CD4-positive, alpha-beta T cell treated with Interleukin-4 for 4 hours (primary cell): Measurements from ENCODE around the gene SAMMSON.

Experiments used
- DNase-seq: peaks from one replicate; pipeline ENCODE4 v3.0.0-alpha.2; 2020

The SAMMSON gene

DNA sequence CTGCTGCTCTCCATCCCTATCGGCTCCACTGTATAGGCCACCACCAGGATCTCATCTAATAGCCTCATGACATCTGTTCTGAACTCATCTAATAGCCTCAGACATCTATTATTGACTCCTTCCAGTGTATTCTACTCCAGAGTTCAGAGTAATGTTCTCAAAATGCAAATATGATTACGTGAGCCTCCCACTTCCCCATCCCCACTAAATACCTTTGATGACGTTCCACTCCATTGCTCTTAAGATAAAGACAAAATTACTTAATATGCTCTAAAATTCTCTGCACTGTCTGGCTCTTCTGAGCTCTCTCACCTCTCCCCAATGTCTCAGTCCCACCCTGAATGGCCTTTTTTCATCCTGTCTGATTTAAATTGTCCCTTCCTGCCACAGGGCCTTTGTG is 94.7 kb downstream of the SAMMSON start:
- DNase-seq, result no peak

DNA sequence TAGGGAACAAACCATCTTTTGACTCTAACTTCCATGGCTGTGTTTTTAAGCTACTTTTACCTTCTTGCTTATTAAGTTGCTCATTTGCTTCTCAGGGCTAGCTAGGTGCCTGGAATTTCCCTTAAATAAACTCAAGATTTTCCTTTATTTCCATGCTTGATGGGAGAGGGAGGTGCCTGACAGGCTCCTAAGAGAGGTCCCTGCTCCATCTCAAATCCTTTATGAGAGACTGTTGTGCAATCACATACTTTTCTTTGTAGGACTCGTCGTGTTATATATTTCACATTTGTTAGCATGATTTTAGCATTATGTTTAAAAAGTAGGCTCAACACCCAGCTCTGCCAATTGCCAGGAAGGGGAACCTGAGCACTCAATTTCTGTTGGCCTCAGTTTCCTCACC is 95.7 kb downstream of the SAMMSON start:
- no peak for DNase-seq

DNA sequence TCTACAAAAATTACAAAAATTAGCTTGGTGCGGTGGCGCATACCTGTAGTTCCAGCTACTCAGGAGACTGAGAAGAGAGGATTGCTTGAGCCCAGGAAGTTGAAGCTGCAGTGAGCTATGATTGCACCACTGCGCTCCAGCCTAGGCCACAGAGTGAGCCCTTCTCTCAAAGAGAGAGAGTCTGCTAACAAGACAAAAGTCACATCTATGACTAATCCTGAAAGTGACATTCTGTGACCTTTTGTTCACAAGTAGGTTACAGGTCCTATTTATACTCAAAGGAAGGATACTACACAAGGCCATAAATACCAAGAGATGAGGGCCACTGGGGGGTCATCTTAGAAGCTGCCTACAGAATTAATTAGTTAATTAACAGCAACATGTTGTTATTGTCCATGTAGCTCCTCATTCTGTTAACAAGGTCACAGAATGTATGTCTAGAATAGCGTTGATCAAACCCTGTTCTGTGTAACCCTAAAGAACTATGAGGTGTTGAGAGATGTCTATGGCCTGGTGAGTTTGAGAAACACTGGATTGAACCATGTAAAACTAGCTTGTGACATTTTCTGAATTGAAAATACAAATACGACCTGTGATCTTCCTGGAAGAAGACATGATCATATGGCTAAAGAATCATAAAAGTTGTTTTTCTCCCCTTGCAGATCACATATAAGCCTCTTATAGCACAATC is 97.0 kb downstream of the SAMMSON start:
- DNase-seq, result no peak

DNA sequence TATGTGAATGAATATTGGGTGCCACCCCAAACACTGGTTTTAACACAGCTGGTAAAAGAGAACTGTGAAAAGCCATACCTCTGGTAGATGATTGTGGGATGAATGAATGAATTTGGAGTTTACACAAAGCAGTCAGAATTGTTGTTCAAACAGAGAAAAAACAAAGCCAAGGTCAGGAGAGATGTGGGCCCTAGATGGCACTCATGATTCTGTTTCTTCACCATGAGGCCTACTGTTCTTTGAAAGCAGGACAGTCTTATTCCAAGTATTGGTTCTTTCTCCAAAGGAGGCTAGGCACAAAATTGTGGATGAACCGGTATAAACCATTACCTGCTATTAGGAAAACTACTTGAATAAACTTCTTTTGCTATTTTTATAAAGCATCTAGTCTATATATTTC is 97.6 kb downstream of the SAMMSON start:
- DNase-seq, result no peak

DNA sequence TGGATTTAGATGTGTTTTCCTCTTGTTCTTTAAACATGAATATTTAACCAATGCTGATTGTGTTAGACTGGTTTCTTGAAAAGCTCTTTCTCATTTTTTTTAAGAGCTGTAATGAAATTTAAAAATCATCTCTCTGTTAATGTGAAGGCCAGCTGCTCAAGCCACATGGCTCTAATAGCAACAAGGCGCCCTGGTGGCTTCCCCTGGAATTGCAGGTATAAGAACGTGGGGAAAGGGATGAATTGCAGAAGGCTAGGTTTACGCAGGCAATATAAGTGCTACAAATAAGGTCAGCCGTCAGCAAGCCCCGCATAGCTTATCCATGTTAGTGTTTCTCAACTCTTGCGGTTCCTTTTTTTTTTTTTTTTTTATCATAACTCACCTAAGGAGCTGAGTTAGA is 108.5 kb downstream of the SAMMSON start:
- DNase-seq, result no peak

DNA sequence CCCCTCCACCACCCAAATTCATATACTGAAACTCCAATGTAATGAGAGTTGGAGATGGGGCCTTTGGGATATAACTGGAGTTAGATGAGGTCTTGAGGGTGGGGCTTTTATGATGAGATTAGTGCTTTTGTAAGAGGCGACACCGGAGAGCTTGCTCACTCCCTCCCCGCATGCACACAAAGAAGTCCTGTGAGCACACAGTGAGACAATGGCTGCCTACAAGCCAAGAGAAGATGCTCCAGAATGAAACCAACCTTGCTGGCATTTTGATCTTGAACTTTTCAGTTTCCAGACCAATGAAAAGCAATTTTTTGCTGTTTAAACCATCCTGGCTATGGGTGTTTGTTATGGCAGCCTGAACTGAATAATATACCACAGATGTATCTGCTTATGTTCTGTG is 109.0 kb downstream of the SAMMSON start:
- DNase-seq, result no peak

DNA sequence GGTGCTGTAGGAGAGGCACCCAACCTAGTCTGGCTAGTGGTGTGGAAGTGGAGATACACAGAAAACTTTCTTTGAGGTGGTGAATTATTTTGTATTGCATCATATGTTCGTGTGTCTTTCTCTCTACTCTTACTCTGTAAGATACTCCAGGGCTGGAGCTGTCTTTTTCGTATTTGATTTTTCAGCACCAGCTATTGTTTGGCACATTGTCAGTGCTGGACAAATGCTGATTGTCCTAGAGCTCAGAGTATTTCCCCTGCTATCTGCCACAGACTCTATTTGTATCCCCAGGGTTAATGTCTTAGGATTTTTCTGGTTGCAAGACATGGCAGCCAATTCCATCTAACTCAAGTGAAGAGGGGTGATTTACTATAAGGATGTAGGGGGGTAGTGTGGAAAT is 110.5 kb downstream of the SAMMSON start:
- no peak for DNase-seq

DNA sequence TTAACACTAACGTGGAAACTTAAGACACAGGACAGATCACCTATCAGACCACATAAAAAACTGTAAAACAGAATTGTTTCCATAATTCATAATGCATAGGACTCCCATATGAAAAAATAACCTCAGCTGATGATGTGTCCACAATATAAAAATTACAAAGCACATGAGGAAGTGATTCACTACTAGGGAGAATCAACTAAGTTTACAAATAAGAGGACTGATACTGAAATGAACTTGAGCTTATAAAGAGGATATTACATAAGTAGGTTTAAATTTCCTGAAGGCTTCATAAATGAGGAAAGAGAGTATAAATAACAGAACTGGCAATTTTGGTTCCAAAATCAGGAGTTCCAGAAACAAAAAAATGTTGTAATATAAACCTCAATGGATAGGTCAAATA is 111.9 kb downstream of the SAMMSON start:
- no peak for DNase-seq

DNA sequence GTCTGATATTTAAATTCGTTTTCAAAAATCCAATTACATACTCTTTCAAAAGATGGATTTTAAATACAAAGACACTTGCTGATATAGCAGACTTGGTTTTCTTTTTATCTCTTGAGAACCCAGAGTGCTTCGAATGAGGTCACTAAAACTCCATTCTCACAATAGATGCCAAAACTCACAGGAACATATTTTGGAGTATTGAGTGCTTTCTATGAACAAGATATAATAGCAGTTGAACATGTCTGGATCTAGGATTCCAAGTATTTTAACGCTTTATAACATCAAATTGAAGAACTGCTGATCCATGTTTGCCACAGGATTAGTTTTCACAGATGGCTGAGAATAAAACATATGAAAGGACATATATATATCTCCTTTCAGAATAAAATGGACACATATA is 113.2 kb downstream of the SAMMSON start:
- DNase-seq, result no peak

DNA sequence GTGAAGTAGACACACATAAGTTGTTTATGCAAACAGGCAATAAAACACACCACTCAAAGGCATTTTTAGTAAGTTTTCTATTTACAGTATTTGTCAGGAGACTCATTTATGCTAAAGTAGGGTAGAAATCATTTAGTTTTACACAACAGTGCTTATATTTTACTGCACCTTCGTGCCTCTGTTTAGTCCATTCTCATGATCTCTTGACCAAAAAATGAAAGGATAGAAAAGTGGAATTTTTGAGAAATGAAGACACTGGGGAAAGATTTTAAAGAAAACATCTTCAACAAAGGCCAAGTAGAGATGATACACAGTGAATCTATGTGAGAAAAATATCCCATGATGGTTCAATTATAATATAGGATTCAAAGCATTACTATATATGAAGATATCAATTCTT is 114.9 kb downstream of the SAMMSON start:
- DNase-seq, result no peak

DNA sequence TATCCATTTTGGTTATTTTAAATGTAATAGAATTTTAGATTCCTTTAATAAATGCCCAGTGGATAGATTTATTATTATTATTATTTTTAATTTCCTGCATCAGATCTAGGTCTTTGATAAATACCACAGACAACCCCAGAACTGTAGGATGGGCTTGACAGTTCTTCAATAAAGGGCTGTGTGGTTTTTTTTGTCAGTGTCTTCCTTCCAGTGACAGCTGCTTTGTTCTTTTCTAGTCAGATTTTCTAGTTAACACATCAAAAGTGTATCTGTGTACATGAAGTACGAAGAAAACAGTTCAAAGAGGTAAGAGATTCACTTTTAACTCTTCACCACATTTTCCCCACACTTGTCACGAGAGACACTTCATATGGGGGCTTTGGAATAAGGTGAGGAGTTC is 120.3 kb downstream of the SAMMSON start:
- no peak for DNase-seq
